GM19240 (cell line): ENCODE results near the gene C9orf78.
"Not testable (repeated sequence)": the region's sequence is repeated elsewhere in the genome, so short reads cannot be mapped to it uniquely, and the experiment has no call there.

Experiments used
- DNase-seq: peaks from one replicate; pipeline ENCODE4 v3.0.0; 2011; ENCODE audit warnings: low spot score; ENCODE audit not compliant: insufficient read length

Gene C9orf78

GRCh38 chr9:129813661-129814060 lies 21.4 kb downstream of the C9orf78 start:
- no peak for DNase-seq

- DNase-seq = no peak
These were observed 22.7 kb downstream of the C9orf78 start for GRCh38 chr9:129812385-129812784.

DNA sequence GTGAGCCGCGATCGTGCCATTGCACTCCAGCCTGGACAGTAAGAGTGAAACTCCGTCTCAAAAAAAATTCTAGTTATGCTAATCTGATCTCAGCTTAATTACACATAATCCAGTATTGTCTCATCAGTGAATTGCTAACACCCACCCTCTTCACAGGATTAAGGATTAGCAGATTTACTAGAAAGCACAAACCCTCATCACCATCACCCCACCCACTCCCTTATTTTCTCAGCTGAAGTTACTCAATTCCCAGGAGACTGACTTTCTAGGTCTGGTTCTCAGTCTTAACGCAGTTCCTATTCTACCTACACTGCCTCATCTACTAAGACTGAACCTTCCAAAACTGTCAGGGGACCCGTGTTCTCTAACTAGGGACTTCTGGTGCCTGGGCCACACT lies 23.1 kb downstream of the C9orf78 start:
- DNase-seq = no peak

DNA sequence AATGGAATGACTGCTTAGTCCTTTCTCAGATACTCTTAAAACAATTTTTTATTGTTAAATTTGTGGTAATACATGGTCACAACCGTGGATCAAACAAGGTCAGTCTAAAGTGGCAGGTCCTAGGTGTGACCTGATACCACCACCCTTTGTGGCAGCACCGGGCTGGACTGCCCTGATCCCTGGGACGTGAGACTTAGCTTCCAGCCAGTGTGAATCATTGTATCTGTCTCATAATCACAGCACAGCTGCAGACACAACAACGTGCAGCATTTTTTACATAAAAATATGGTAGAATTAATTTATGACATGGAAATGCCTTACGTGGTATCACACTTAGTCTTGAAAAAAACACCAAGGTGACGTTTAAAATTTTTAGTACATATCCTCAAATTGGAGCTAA lies 24.3 kb downstream of the C9orf78 start:
- no peak for DNase-seq

DNA sequence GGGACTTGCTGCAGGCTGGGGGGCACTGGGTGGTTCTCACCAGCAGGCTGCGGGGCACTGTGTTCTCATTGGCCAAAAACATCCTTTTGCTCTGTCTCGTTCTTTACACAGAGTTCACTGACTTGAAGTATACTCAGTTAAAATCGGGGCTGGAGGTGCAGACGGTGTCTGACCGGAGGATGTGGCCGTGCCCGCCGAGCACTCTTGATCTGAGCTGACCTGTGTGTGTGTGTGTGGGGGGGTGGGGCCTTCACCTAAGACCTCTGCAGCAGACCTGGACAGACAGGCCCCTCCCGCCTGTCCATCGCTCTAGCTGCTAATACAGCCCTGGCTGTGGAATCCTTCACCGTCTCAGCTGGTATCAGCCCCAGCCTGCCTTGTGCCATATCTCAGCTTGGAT lies 25.0 kb downstream of the C9orf78 start:
- no peak for DNase-seq

- no peak for DNase-seq
These were observed 25.7 kb downstream of the C9orf78 start for GRCh38 chr9:129809346-129809745.

DNA sequence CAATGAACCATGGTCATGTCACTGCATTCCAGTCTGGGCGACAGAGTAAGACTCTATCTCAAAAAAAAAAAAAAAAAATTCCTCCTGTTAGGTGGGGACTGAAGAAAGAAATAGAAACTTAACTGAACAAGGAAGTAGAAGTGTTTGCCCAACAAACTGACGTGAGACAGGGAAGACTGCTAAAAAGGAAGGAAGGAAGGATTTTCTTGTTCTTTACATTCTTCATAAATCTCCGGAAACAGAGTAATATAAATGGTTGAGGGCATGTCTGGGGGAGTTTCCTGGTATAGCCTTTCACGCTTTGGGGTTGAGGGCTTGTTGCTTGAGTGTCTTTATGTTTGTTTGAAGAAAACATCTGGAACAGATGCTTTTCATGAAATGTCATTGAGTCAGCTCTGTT lies 29.0 kb downstream of the C9orf78 start:
- DNase-seq = no peak

DNA sequence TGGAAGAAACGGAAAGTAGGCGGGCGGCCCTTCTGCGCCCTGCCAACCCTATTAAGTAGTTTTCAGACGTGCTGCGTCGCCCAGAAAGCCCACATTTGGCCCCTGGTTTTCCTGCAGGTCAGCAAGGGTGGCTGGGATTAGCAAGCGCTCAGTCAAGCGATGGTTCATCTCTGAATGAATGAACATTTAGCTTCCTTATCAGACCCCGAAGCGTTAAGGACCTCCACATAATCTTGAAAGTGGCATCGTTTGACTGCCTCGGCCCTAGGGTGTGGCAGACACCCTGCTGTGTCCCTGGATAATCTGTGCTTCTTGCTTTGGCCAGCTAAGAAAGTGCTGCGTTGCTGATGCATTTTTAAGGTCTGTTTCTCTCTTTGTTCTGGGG lies 31.4 kb downstream of the C9orf78 start:
- no peak for DNase-seq

DNA sequence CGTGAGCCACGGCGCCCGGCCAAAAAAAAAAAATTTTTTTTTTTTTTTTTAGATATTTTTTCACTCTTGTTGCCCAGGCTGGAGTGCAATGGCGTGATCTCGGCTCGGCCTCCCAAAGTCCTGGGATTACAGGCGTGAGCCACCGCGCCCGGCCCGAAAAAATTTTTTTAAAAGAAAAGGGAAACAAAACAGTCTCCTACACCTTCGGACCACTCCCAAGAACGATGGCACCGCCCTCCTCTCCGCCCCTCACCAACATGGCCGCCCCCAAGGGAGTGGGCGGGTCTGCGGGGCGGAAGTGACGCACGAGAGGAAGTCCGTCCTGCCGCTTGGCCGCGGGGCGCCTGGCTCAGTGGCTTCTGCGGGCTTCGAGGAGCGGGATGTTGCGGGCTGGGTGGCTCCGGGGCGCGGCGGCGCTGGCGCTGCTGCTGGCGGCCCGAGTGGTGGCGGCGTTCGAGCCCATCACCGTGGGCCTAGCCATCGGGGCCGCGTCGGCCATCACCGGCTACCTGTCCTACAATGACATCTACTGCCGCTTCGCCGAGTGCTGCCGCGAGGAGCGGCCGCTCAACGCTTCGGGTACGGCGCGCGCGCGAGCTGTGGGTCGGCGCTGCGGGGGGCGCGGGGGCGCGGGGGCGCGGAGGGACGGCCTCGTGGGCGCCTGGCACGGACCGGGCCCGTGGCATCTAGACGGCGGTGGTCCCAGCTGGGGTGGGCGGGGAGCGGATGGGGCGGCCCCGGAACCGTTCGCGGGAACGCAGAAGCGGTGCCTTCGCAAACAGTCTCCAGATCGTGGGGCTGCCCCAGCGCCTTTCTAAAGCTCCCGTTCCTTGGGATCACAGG lies 32.0 kb downstream of the C9orf78 start, which contains the start of gene TOR1B:
Gene TOR1B, plus strand, starts transcription at position 352 of the 843 bp plus-strand sequence. Its CDS starts 29 bp downstream, at position 381.
- DNase-seq = peak; percentile 73

DNA sequence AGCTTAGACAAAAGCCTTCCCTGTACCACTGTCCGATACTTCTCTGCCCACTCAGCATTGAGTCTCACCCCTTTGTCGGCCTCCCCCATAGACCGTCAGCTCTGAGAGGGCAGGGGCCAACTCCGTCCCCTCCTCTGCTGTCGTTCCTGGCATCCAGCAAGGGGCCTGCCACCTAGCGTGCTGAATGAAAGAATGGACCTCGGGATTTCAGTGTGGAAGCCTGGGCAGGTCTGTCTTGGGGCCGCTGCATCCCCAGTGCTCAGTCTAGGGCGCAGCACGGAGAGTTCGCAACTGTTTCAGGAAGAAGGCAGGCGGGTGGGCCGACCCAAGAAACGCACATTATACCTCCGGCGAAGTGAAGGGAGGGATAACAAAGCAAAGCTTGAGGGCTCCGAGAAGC lies 33.6 kb downstream of the C9orf78 start:
- no peak for DNase-seq

GRCh38 chr9:129798973-129799372 lies 36.1 kb downstream of the C9orf78 start:
- no peak for DNase-seq

DNA sequence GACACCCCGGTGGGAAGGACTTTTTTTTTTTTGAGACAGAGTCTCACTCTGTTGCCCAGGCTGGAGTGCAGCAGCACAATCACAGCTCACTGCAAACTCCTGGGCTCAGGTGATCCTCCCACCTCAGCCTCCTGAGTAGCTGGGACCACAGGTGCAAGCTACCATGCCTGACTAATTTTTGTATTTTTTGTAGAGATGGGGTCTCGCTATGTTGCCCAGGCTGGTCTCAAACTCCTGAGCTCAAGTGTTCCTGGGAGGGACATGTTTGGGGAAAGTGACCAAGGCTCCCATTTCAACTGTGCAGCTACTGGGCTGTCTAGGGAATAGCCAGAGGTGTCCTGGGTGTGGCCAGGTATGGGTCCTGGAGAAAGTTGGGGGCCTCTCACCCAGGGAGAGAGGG lies 39.0 kb downstream of the C9orf78 start:
- not testable (repeated sequence) for DNase-seq

- no peak for DNase-seq
These were observed 40.5 kb downstream of the C9orf78 start for GRCh38 chr9:129794549-129794948.

DNA sequence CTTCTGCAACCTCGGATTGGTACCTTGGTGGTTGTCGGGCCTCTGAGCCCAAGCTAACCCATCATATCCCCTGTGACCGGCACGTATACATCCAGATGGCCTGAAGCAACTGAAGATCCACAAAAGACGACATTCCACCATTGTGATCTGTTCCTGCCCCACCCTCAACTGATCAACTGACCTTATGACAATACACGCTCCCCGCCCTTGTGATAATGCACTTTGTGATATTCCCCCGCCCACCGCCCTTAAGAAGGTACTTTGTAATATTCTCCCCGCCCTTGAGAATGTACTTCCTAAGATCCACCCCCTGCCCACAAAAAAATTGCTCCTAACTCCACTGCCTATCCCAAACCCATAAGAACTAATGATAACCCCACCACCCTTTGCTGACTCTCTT lies 48.6 kb downstream of the C9orf78 start:
- DNase-seq = no peak

- DNase-seq = no peak
These were observed 49.2 kb downstream of the C9orf78 start for GRCh38 chr9:129785866-129786265.

DNA sequence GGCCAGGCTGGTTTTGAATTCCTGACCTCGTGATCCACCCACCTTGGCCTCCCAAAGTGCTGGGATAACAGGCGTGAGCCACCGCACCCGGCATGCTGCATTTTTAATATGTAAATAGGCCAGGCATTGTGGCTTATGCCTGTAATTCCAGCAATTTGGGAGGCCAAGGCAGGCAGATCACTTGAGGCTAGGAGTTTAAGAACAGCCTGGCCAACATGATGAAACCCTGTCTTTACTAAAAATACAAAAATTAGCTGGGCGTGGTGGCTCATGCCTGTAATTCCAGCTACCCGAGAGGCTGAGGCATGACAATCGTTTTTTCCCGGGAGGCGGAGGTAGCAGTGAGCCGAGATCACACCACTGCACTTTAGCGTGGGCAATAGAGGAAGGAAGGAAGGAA lies 50.1 kb downstream of the C9orf78 start:
- not testable (repeated sequence) for DNase-seq

DNA sequence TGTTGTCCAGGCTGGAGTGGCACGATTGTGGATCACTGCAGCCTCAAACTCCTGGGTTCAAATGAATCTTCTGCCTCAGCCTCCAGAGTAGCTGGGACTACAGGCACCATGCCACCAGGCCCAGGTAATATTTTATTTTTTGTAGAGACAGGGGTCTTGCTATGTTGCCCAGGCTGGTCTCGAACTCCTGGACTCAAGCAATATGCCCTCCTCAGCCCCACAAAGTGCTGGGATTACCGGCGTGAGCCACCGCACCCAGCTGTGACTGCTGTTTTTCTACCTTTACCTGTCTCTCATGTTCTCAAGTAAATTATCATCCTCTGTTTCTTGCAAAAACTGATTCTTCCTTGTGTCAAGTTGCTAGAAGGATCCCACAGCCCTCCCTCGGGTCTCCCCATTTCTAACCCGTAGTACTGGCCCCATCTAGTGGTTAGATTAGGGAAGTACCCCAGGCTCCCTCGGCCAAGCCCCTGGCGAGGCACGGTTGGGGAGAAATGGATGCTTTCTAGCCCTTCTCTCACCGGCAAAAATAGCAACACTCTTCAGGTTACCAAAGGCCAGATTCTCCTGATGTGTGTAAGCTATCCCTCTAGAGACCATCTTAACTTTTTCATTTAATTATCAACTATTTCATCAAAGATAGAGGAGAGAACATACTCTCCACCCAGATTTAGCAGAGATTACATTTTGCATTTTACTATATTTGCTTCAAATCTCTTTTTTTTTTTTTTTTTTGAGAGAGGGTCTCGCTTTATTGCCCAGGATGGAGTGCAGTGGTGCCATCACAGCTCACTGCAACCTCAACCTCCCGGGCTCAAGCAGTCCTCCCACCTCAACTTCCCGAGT lies 51.3 kb downstream of the C9orf78 start:
- DNase-seq = peak; percentile 86

DNA sequence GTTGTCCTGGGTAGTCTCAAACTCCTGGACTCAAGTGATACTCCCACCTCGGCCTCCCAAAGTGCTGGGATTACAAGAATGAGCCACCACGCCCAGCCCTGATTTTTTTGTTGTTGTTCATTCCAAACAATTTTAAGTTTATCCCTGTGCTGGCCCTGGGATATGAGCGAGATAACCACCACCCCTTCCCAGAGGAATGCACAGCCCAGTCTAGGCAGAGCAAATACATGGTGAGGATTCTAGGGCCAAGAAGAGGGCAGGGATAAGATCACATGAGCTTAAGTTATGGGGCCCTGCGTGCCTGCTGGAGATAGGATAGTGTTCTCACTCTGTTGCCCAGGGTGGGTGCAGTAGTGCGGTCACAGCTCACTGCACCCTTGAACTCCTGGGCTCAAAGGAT lies 53.1 kb downstream of the C9orf78 start:
- no peak for DNase-seq

- no peak for DNase-seq
These were observed 53.9 kb downstream of the C9orf78 start for GRCh38 chr9:129781131-129781530.

GRCh38 chr9:129779560-129780190 lies 55.4 kb downstream of the C9orf78 start:
- DNase-seq = no peak

DNA sequence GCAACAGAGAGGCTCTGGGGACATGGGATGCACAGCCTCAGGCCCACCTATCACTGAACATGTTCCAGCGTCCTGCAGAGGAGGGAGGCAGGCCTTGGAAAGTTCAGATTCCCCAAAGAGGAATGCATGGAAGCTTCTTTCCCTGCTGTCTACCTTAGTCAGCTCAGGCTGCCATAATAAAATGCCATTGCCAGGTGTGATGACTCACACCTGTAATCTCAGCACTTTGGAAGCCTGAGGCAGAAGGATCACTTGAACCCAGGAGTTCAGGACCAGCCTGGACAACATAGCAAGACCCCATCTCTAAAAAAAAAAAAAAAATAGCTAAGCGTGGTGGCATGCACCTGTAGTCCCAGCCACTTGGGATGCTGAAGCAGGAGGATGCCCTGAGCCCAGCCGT lies 56.6 kb downstream of the C9orf78 start:
- no peak for DNase-seq

GRCh38 chr9:129777769-129778130 lies 57.3 kb downstream of the C9orf78 start:
- no peak for DNase-seq
